HEK293T (cell line): ENCODE results near the gene WASF3.

Experiments
- ARNT ChIP-seq: fragments of 450-650 bp; IDR thresholded peaks from 2 replicates; pipeline ENCODE4 v1.6.1; 2017; ENCODE audit warnings: mild to moderate bottlenecking
- BHLHE40 ChIP-seq: fragments of 450-650 bp; IDR thresholded peaks from 2 replicates; pipeline ENCODE4 v1.6.1; 2016; ENCODE audit warnings: mild to moderate bottlenecking, moderate library complexity, borderline replicate concordance
- CTBP1 ChIP-seq: fragments of 450-650 bp; IDR thresholded peaks from 2 replicates; pipeline ENCODE4 v1.6.1; 2016; ENCODE audit warnings: borderline replicate concordance
- ELF4 ChIP-seq: fragments of 450-650 bp; IDR thresholded peaks from 2 replicates; pipeline ENCODE4 v1.6.1; 2017; ENCODE audit warnings: antibody characterized with exemption
- FOXM1 ChIP-seq: fragments of 450-650 bp; IDR thresholded peaks from 2 replicates; pipeline ENCODE4 v1.6.1; 2017; ENCODE audit warnings: mild to moderate bottlenecking, borderline replicate concordance
- L3MBTL2 ChIP-seq: fragments of 450-650 bp; conservative IDR thresholded peaks from 2 replicates; pipeline ENCODE4 v1.6.1; 2016; ENCODE audit warnings: mild to moderate bottlenecking
- NFRKB ChIP-seq: fragments of 450-650 bp; IDR thresholded peaks from 2 replicates; pipeline ENCODE4 v1.6.1; 2016; ENCODE audit warnings: mild to moderate bottlenecking, moderate library complexity
- SP1 ChIP-seq: fragments of 450-650 bp; IDR thresholded peaks from 2 replicates; pipeline ENCODE4 v1.6.1; 2017
- SUZ12 ChIP-seq: fragments of 450-650 bp; IDR thresholded peaks from 2 replicates; pipeline ENCODE4 v1.6.1; 2016; ENCODE audit warnings: mild to moderate bottlenecking
- TARDBP ChIP-seq: fragments of 450-650 bp; IDR thresholded peaks from 2 replicates; pipeline ENCODE4 v1.6.1; 2016
- ZNF384 ChIP-seq: fragments of 450-650 bp; IDR thresholded peaks from 2 replicates; pipeline ENCODE4 v1.6.1; 2016

GRCh38 chr13:26660766-26661165 lies 103.3 kb downstream of the WASF3 start:
- TF ChIP-seq SUZ12 = no peak
- TF ChIP-seq L3MBTL2 = no peak
- TF ChIP-seq ZNF384 = no peak
- TF ChIP-seq ELF4 = no peak
- TF ChIP-seq BHLHE40 = no peak
- TF ChIP-seq NFRKB = no peak
- no peak for TF ChIP-seq SP1
- TF ChIP-seq FOXM1 = no peak
- TF ChIP-seq ARNT = no peak
- TF ChIP-seq TARDBP = no peak
- no peak for TF ChIP-seq CTBP1
